ENCODE measurements around the gene MAPK8IP1. TPM values are rescaled to one million over a fixed set of nuclear protein-coding genes. Genes with fewer than 3 reads are reported as not detected.

The MAPK8IP1 gene
- total and polyA plus RNA-seq, 2 donors (not counting 3 experiments of a cell fraction or from before 2014, with no cell fraction given) = 4.1 to 4.8 TPM

DNA sequence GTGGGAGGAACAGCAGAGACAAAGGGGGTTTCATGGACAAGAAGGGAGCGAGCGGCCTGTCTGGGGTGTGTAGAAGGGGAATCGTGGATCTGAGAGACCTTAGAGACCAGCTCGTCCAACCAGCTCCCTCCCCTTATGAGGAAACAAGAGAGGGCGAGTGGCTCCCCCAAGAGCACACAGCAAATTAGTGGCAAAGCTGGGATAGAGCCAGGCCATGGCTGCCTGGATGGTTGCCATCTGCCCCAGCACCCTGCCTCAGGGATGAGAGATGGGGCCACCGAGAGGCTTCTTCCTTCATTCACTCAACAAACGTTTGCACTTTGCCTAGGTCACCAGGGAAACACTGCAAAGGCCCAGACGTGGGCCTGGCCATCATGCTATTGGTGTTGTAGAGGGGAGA is 4.1 kb downstream of the MAPK8IP1 start:
- TF ChIP-seq, protein P1, sequence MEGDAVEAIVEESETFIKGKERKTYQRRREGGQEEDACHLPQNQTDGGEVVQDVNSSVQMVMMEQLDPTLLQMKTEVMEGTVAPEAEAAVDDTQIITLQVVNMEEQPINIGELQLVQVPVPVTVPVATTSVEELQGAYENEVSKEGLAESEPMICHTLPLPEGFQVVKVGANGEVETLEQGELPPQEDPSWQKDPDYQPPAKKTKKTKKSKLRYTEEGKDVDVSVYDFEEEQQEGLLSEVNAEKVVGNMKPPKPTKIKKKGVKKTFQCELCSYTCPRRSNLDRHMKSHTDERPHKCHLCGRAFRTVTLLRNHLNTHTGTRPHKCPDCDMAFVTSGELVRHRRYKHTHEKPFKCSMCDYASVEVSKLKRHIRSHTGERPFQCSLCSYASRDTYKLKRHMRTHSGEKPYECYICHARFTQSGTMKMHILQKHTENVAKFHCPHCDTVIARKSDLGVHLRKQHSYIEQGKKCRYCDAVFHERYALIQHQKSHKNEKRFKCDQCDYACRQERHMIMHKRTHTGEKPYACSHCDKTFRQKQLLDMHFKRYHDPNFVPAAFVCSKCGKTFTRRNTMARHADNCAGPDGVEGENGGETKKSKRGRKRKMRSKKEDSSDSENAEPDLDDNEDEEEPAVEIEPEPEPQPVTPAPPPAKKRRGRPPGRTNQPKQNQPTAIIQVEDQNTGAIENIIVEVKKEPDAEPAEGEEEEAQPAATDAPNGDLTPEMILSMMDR (IDR thresholded peaks at IDR 0.05; ENCODE audit: extremely low read depth in 1 of 2, insufficient read depth in 1 of 2, low read depth in 1 of 2, low read length in 2 of 2) = no peak
- TF ChIP-seq JUN (IDR thresholded peaks at IDR 0.05; ENCODE audit: borderline replicate concordance, insufficient read depth, insufficient read length, low read depth) = no peak
- TF ChIP-seq GATA2 (IDR thresholded peaks at IDR 0.05; ENCODE audit: insufficient read depth, insufficient read length, low read depth, low read length) = no peak
- TF ChIP-seq, protein P2, sequence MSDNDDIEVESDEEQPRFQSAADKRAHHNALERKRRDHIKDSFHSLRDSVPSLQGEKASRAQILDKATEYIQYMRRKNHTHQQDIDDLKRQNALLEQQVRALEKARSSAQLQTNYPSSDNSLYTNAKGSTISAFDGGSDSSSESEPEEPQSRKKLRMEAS (IDR thresholded peaks at IDR 0.05; ENCODE audit: insufficient read depth, insufficient read length) = no peak
- H3K9me3 ChIP-seq (replicated peaks; ENCODE audit: control insufficient read depth, insufficient read depth, low read length) = no peaks in the 10 kb centered on the region
- dilution Hi-C loops (cut with MboI; ENCODE audit: extremely low pct_ligation_motif_present, low sequenced_read_pairs) (no loop called here), intact Hi-C loops (cut with micrococcal nuclease) (no loop called here)
- CTCF ChIA-PET = interaction anchor here (0.6 kb wide), 1 partner anchor 536 kb away, joined by 3 read pairs; no protein-coding TSS in a partner anchor
- no peaks in the 10 kb centered on the region for H3K36me3 ChIP-seq (ENCODE audit: control insufficient read depth in 2 of 2, extremely low read depth in 1 of 2, insufficient read depth in 2 of 2, low read length in 2 of 2)
- H3K4me1 ChIP-seq (ENCODE audit: control insufficient read depth, extremely low read depth, insufficient read depth, low read length) = no peaks in the 10 kb centered on the region
- no peak overlapping the region for H3K4me2 ChIP-seq (ENCODE audit: insufficient read depth, low read length)
- no peak overlapping the region for H3K4me3 ChIP-seq (replicated peaks in 1 of 3; ENCODE audit: insufficient read depth in 1 of 3, low read depth in 1 of 3, low read length in 3 of 3)
- DNase-seq (ENCODE audit: low read depth, low spot score) = no peak
- POLR2A ChIA-PET = no interaction called here
- H3K9me1 ChIP-seq (replicated peaks; ENCODE audit: control insufficient read depth, extremely low read depth, insufficient read depth, low read length) = no peaks in the 10 kb centered on the region
- FAIRE-seq = no peak
- H3K9ac ChIP-seq (replicated peaks; ENCODE audit: extremely low read depth, insufficient read depth, low read length) = no peak overlapping the region
- H4K20me1 ChIP-seq (replicated peaks; ENCODE audit: control insufficient read depth, extremely low read depth, insufficient read depth, low read length) = no peaks in the 10 kb centered on the region
- no TSS peak for BruUV-seq (replicated peaks)
- H3K27me3 ChIP-seq (ENCODE audit: control insufficient read depth in 2 of 2, insufficient read depth in 2 of 2, low read length in 2 of 2) = peaks cover 4 to 5% of the 10 kb centered on the region in 2 experiments
- H3K79me2 ChIP-seq (ENCODE audit: control insufficient read depth, insufficient read depth, low read length) = no peaks in the 10 kb centered on the region
- no peak overlapping the region for H2AFZ ChIP-seq (ENCODE audit: low read depth, low read length)
- H3K27ac ChIP-seq (ENCODE audit: insufficient read depth, low read depth, low read length) = no peak overlapping the region

DNA sequence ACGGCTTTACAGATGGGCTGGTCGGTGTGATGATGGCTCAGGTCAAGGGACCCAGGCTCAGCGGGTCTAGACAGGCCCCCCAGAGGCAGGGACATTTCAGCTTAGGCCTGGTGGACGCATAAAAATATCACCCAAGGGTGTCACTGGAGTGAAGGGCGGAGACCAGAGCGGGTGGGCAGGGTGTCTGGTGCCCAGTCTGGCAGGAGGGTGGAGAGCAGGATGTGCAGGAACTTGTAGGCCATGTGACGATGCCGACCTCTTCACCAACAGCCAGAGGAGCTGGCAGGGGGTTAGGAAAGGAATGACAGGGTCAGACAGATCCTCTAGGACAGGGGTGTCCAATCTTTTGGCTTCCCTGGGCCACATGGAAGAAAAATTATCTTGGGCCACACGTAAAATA is 4.5 kb downstream of the MAPK8IP1 start:
- Histone ChIP-seq H3K9me3 (replicated peaks; ENCODE audit: control insufficient read depth, insufficient read depth, low read length) (no peaks in the 10 kb centered on the region), H3K4me3 (replicated peaks in 1 of 3; ENCODE audit: insufficient read depth in 1 of 3, low read depth in 1 of 3, low read length in 3 of 3) (no peak overlapping the region), H3K27me3 (ENCODE audit: control insufficient read depth in 2 of 2, insufficient read depth in 2 of 2, low read length in 2 of 2) (peaks cover 4 to 5% of the 10 kb centered on the region in 2 experiments), H2AFZ (ENCODE audit: low read depth, low read length) (no peak overlapping the region), H4K20me1 (replicated peaks; ENCODE audit: control insufficient read depth, extremely low read depth, insufficient read depth, low read length) (no peaks in the 10 kb centered on the region), H3K4me1 (ENCODE audit: control insufficient read depth, extremely low read depth, insufficient read depth, low read length) (no peaks in the 10 kb centered on the region), H3K27ac (ENCODE audit: insufficient read depth, low read depth, low read length) (no peak overlapping the region), H3K9me1 (replicated peaks; ENCODE audit: control insufficient read depth, extremely low read depth, insufficient read depth, low read length) (no peaks in the 10 kb centered on the region), H3K9ac (replicated peaks; ENCODE audit: extremely low read depth, insufficient read depth, low read length) (no peak overlapping the region), H3K4me2 (ENCODE audit: insufficient read depth, low read length) (no peak overlapping the region), H3K79me2 (ENCODE audit: control insufficient read depth, insufficient read depth, low read length) (no peaks in the 10 kb centered on the region), H3K36me3 (ENCODE audit: control insufficient read depth in 2 of 2, extremely low read depth in 1 of 2, insufficient read depth in 2 of 2, low read length in 2 of 2) (no peaks in the 10 kb centered on the region)
- no peak for TF ChIP-seq MYC (IDR thresholded peaks at IDR 0.05; ENCODE audit: low read depth, low read length)
- no peak for TF ChIP-seq POLR2A (IDR thresholded peaks at IDR 0.05; ENCODE audit: low read depth, low read length)
- TF ChIP-seq, protein P1 (IDR thresholded peaks at IDR 0.05; ENCODE audit: extremely low read depth in 1 of 2, insufficient read depth in 1 of 2, low read depth in 1 of 2, low read length in 2 of 2) = no peak
- no peak for TF ChIP-seq POLR2AphosphoS5 (IDR thresholded peaks at IDR 0.05; ENCODE audit: insufficient read depth, low read depth, low read length)
- no peak for TF ChIP-seq FOS (IDR thresholded peaks at IDR 0.05; ENCODE audit: borderline replicate concordance, insufficient read depth, low read length)
- TF ChIP-seq GATA2 (IDR thresholded peaks at IDR 0.05; ENCODE audit: insufficient read depth, insufficient read length, low read depth, low read length) = no peak
- no peak for TF ChIP-seq JUN (IDR thresholded peaks at IDR 0.05; ENCODE audit: borderline replicate concordance, insufficient read depth, insufficient read length, low read depth)
- TF ChIP-seq EZH2 (IDR thresholded peaks at IDR 0.05; ENCODE audit: borderline replicate concordance, low read depth, low read length, severe bottlenecking) = no peak
- TF ChIP-seq, protein P2 (IDR thresholded peaks at IDR 0.05; ENCODE audit: insufficient read depth, insufficient read length) = no peak
- no peak for FAIRE-seq
- CTCF ChIA-PET = interaction anchor here (0.6 kb wide), 1 partner anchor 536 kb away, joined by 3 read pairs; no protein-coding TSS in a partner anchor
- intact Hi-C loops (cut with micrococcal nuclease) (no loop called here), dilution Hi-C loops (cut with MboI; ENCODE audit: extremely low pct_ligation_motif_present, low sequenced_read_pairs) (no loop called here)
- POLR2A ChIA-PET = no interaction called here
- BruUV-seq (replicated peaks) = no TSS peak
- DNase-seq (ENCODE audit: low read depth, low spot score) = no peak
